Transverse colon (tissue), 3 donors: Measurements from ENCODE around the gene TOMM40.

Experiments used
- CTCF ChIP-seq, 5 experiments: fragments of 200-600 bp in 3 of 5; fragments of 450-650 bp in 2 of 5; sonication (generic) in 3 of 5; IDR thresholded peaks; 1 replicate in 2 of 5; 2 replicates in 3 of 5; pipeline ENCODE4 v1.5.1; 2016 to 2017; ENCODE audit warnings: antibody characterized with exemption in 5 of 5, inconsistent platforms in 3 of 5, mild to moderate bottlenecking in 2 of 5, moderate library complexity in 1 of 5
- EP300 ChIP-seq: sonication (generic); formaldehyde crosslinking; IDR thresholded peaks from one replicate; pipeline ENCODE4 v1.6.1; 2017; ENCODE audit warnings: antibody characterized with exemption, low read depth
- POLR2A ChIP-seq: fragments of 450-650 bp; IDR thresholded peaks from one replicate; pipeline ENCODE4 v1.6.1; 2016; ENCODE audit warnings: antibody characterized with exemption, mild to moderate bottlenecking, moderate library complexity

DNA sequence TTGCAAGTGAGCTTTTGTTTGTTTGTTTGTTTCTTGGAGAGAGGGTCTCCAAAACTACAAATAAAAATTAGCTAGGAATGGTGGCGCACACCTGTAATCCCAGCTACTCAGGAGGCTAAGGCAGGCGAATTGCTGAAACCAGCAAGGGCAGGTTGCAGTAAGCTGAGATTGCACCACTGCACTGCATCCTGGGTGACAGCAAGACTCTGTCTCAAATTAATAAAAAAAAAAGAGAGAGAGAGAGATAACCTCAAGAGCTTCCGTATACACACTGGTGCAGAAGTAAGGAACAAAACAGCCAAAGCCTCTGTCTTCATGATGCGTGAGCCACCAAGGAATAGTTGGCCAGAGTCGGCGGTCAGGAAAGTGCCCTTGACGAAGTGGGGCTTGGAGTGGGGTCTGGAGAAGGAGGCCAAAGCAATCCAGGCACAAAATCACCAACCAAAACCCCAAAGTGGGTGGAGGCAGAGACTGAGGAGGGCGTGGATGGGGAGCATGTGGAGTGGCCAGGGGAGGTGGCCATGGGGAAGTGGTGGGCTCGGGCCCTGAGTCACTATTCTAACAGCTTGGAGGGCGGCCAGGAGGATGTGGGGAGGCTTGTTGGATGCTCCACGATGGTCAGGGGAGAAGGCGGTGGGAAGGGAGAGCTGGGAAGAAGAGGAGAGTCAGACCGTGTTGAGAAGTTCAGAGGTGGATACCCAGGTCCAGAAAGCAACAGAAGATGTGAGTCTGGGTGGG lies 21.2 kb upstream of the TOMM40 start:
- TF ChIP-seq CTCF (IDR thresholded peaks at IDR 0.05) (no peak), EP300 (no peak), POLR2A (no peak)
